Embryonic facial prominence (tissue), 1 donor: ENCODE results near the gene XIRP2.
A peak's percentile ranks its signal among the peaks of the same experiment; 100 is the strongest.

ENCODE experiments used
- DNase-seq: peaks from one replicate; pipeline ENCODE4 v3.0.0-alpha.2; 2016; ENCODE audit errors: extremely low spot score

The XIRP2 gene

GRCh38 chr2:167134381-167135072, 246.2 kb downstream of the XIRP2 start:
- DNase-seq: no peak

- no peak for DNase-seq
These were observed 247.4 kb downstream of the XIRP2 start for GRCh38 chr2:167135706-167136105.

- DNase-seq: no peak
These were observed 248.8 kb downstream of the XIRP2 start for GRCh38 chr2:167136879-167137596.

GRCh38 chr2:167140330-167140729, 252.1 kb downstream of the XIRP2 start:
- no peak for DNase-seq

GRCh38 chr2:167140767-167141166, 252.5 kb downstream of the XIRP2 start:
- peak; percentile 16 for DNase-seq

GRCh38 chr2:167142554-167142953, 254.3 kb downstream of the XIRP2 start:
- DNase-seq: no peak

GRCh38 chr2:167144179-167144898, 256.1 kb downstream of the XIRP2 start:
- no peak for DNase-seq

- no peak for DNase-seq
These were observed 259.1 kb downstream of the XIRP2 start for GRCh38 chr2:167147271-167147941.

GRCh38 chr2:167151894-167152293, 263.6 kb downstream of the XIRP2 start:
- DNase-seq: no peak

GRCh38 chr2:167157523-167157922, 269.2 kb downstream of the XIRP2 start:
- DNase-seq: no peak

- DNase-seq: no peak
These were observed 288.9 kb downstream of the XIRP2 start for GRCh38 chr2:167177196-167177595.

GRCh38 chr2:167181134-167181533, 292.9 kb downstream of the XIRP2 start:
- DNase-seq: no peak

GRCh38 chr2:167181688-167182087, 293.4 kb downstream of the XIRP2 start:
- no peak for DNase-seq

- DNase-seq: no peak
These were observed 294.1 kb downstream of the XIRP2 start for GRCh38 chr2:167182403-167182802.

- DNase-seq: no peak
These were observed 295.7 kb downstream of the XIRP2 start for GRCh38 chr2:167183931-167184330.

GRCh38 chr2:167186465-167186864, 298.2 kb downstream of the XIRP2 start:
- DNase-seq: no peak

- no peak for DNase-seq
These were observed 298.9 kb downstream of the XIRP2 start for GRCh38 chr2:167187049-167187727.

GRCh38 chr2:167187978-167188967, 300.0 kb downstream of the XIRP2 start:
- no peak for DNase-seq

GRCh38 chr2:167190053-167190452, 301.8 kb downstream of the XIRP2 start:
- no peak for DNase-seq

- no peak for DNase-seq
These were observed 303.3 kb downstream of the XIRP2 start for GRCh38 chr2:167191588-167191987.
